HG03565 (cell line): ENCODE results near the gene FAM241B.

Experiments
- ATAC-seq: cut with Tn5 transposase; IDR thresholded peaks from one replicate; pipeline ENCODE4 v1.9.1; 2021; ENCODE audit warnings: mild to moderate bottlenecking, moderate library complexity; ENCODE audit not compliant: unreplicated experiment

Gene FAM241B

GRCh38 chr10:69633673-69634635 lies 3.9 kb downstream of the FAM241B start:
- no peak for ATAC-seq

- ATAC-seq: no peak
These were observed 4.8 kb downstream of the FAM241B start for GRCh38 chr10:69634759-69635425.

GRCh38 chr10:69635428-69636272 lies 5.6 kb downstream of the FAM241B start:
- ATAC-seq: no peak

GRCh38 chr10:69636273-69636575 lies 6.2 kb downstream of the FAM241B start:
- no peak for ATAC-seq

GRCh38 chr10:69636626-69637605 lies 6.9 kb downstream of the FAM241B start:
- ATAC-seq: no peak

- no peak for ATAC-seq
These were observed 8.6 kb downstream of the FAM241B start for GRCh38 chr10:69638642-69639041.

- ATAC-seq: no peak
These were observed 9.5 kb downstream of the FAM241B start for GRCh38 chr10:69639291-69640195.

- no peak for ATAC-seq
These were observed 10.3 kb downstream of the FAM241B start for GRCh38 chr10:69640196-69640980.

- ATAC-seq: no peak
These were observed 11.4 kb downstream of the FAM241B start for GRCh38 chr10:69641261-69641980.

GRCh38 chr10:69642747-69643146 lies 12.7 kb downstream of the FAM241B start:
- no peak for ATAC-seq

- ATAC-seq: no peak
These were observed 14.0 kb downstream of the FAM241B start for GRCh38 chr10:69643779-69644657.

GRCh38 chr10:69644658-69645295 lies 14.7 kb downstream of the FAM241B start:
- ATAC-seq: no peak

- no peak for ATAC-seq
These were observed 15.5 kb downstream of the FAM241B start for GRCh38 chr10:69645296-69646184.

GRCh38 chr10:69646185-69647060 lies 16.4 kb downstream of the FAM241B start:
- ATAC-seq: no peak
